Right ventricle myocardium inferior (tissue), 1 donor: ENCODE results near the gene GGCT. TPM values are rescaled to one million over a fixed set of nuclear protein-coding genes. Genes with fewer than 3 reads are reported as not detected.
"Not testable (repeated sequence)": the region's sequence is repeated elsewhere in the genome, so short reads cannot be mapped to it uniquely, and the experiment has no call there.

Experiments
- ATAC-seq: fragments of 200-7000 bp; cut with Tn5 transposase; one replicate; pipeline ENCODE4 v1.9.1; 2020; ENCODE audit warnings: mild to moderate bottlenecking, moderate library complexity
- DNase-seq: peaks from one replicate; pipeline ENCODE4 v3.0.0; 2021; ENCODE audit errors: missing footprints
- intact Hi-C: fragments of 100-400 bp; cut with DNase I; formaldehyde crosslinking; loops from one replicate; pipeline ENCODE4 v1.11.0; 2022
- total RNA-seq: library from RNA; stranded (reverse); fragmentation: NEBNext Ultra II Directional; extraction: Animal tissue kit (Norgen Biotek cat#: 25700); gene quantifications from one replicate; pipeline ENCODE4 v1.2.1, GENCODE V29; 2021
- donor health status: DM: no; HTN: yes; CAD: no; lungs with severe emphysema.

The GGCT gene
- total RNA-seq, 1 donor from 2014 or later = 18.9 TPM

- ATAC-seq = no peak
- intact Hi-C loops = no loop called here
- DNase-seq = no peak
These were observed 13.2 kb downstream of the GGCT start for GRCh38 chr7:30491417-30491816.

GRCh38 chr7:30487371-30487770 is 17.3 kb downstream of the GGCT start:
- ATAC-seq (peak; percentile 52), DNase-seq (no peak)
- intact Hi-C loops = no loop called here

- intact Hi-C loops = no loop called here
- DNase-seq (no peak), ATAC-seq (no peak)
These were observed 19.0 kb downstream of the GGCT start for GRCh38 chr7:30485667-30486066.

- DNase-seq, intact Hi-C loops: not testable (repeated sequence)
These were observed 23.2 kb downstream of the GGCT start for GRCh38 chr7:30481416-30481815.

GRCh38 chr7:30479202-30480120 is 25.2 kb downstream of the GGCT start:
- DNase-seq = no peak
- no peak for ATAC-seq
- intact Hi-C loops = loop anchor here (10.0 kb wide), 1 partner anchor 195 kb away; the partner anchor contains the start of gene ZNRF2

More at GRCh38 chr7:30481416-30481815, 23.2 kb downstream of the GGCT start:
- ATAC-seq = not testable (repeated sequence)

GRCh38 chr7:30478349-30479201 is 26.1 kb downstream of the GGCT start, which contains the start of gene NOD1:
Gene NOD1 (minus strand): TSS chr7:30478784. CDS start chr7:30456921, 21,863 bp downstream.
- intact Hi-C loops = loop anchor here (10.0 kb wide), 1 partner anchor 194 kb away; the partner anchor contains the start of gene ZNRF2
- DNase-seq = peak; percentile 93

GRCh38 chr7:30476459-30477145 is 28.0 kb downstream of the GGCT start:
- ATAC-seq = no peak
- no peak for DNase-seq
- intact Hi-C loops = loop anchor here (10.0 kb wide), 1 partner anchor 192 kb away; the partner anchor contains the start of gene ZNRF2

More at GRCh38 chr7:30478349-30479201, 26.1 kb downstream of the GGCT start, which contains the start of gene NOD1:
- peak; percentile 93 for ATAC-seq

- DNase-seq (no peak), ATAC-seq (peak; percentile 4)
- intact Hi-C loops = loop anchor here (10.0 kb wide), 1 partner anchor 191 kb away; the partner anchor contains the start of gene ZNRF2
These were observed 29.0 kb downstream of the GGCT start for GRCh38 chr7:30475580-30475979.

- DNase-seq = no peak
- intact Hi-C loops = loop anchor here (10.0 kb wide), 1 partner anchor 190 kb away; the partner anchor contains the start of gene ZNRF2
- ATAC-seq = peak; percentile 25
These were observed 29.7 kb downstream of the GGCT start for GRCh38 chr7:30474893-30475292.

- no peak for ATAC-seq
- intact Hi-C loops = loop anchor here (10.0 kb wide), 1 partner anchor 190 kb away; the partner anchor contains the start of gene ZNRF2
- no peak for DNase-seq
These were observed 30.1 kb downstream of the GGCT start for GRCh38 chr7:30474485-30474884.

- ATAC-seq = no peak
- intact Hi-C loops = loop anchor here (10.0 kb wide), 1 partner anchor 189 kb away; the partner anchor contains the start of gene ZNRF2
- DNase-seq = no peak
These were observed 30.7 kb downstream of the GGCT start for GRCh38 chr7:30473903-30474302.

- DNase-seq (no peak), ATAC-seq (no peak)
- intact Hi-C loops = loop anchor here (10.0 kb wide), 1 partner anchor 188 kb away; the partner anchor contains the start of gene ZNRF2
These were observed 31.5 kb downstream of the GGCT start for GRCh38 chr7:30472784-30473775.

- no peak for ATAC-seq
- intact Hi-C loops = loop anchor here (10.0 kb wide), 1 partner anchor 187 kb away; the partner anchor contains the start of gene ZNRF2
- no peak for DNase-seq
These were observed 32.4 kb downstream of the GGCT start for GRCh38 chr7:30472081-30472783.

- peak; percentile 1 for ATAC-seq
- no peak for DNase-seq
- intact Hi-C loops = loop anchor here (10.0 kb wide), 1 partner anchor 186 kb away; the partner anchor contains the start of gene ZNRF2
These were observed 33.4 kb downstream of the GGCT start for GRCh38 chr7:30471205-30471604.

- DNase-seq (no peak), ATAC-seq (peak; percentile 63)
- intact Hi-C loops = loop anchor here (10.0 kb wide), 1 partner anchor 186 kb away; the partner anchor contains the start of gene ZNRF2
These were observed 33.9 kb downstream of the GGCT start for GRCh38 chr7:30470771-30471170.

GRCh38 chr7:30470163-30470770 is 34.4 kb downstream of the GGCT start:
- intact Hi-C loops = loop anchor here (10.0 kb wide), 1 partner anchor 185 kb away; the partner anchor contains the start of gene ZNRF2
- ATAC-seq (peak; percentile 51), DNase-seq (no peak)
